OCI-LY1 (cell line): ENCODE data around the gene ZNF554.

Experiments
- CTCF ChIP-seq: fragments of 200-600 bp; sonication (generic), shearing (Covaris generic); IDR thresholded peaks from 2 replicates; pipeline ENCODE4 v1.5.1; 2017; ENCODE audit warnings: mild to moderate bottlenecking, antibody characterized with exemption, low read length, moderate library complexity, mixed read lengths
- EZH2 ChIP-seq: fragments of 200-600 bp; sonication (generic), shearing (Covaris generic); IDR thresholded peaks from 2 replicates; pipeline ENCODE4 v1.8.0; 2017; ENCODE audit warnings: borderline replicate concordance, mixed run types, mild to moderate bottlenecking, antibody characterized with exemption, low read length, moderate library complexity, mixed read lengths

GRCh38 chr19:2787115-2787514 is 32.6 kb upstream of the ZNF554 start:
- TF ChIP-seq CTCF (no peak), EZH2 (no peak)
